ENCODE measurements around the gene ROBO4.

DNA sequence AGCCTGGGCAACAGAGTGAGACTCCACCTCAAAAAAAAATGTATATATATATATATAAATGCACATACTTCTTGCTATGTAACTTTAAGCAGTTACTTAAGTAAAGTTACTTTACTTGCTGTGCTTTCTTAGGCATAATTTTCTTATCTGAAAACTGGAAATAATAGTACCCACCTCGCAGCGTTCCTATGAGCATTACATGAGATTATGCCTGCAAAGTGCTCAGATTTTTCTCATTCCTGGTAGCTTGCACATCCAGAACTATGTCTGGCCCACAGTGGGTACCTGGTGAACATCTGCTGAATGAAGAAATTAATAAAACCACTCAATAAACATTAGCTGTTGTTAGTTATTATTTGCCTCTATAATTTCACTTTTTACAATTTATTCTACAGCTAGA, 38.5 kb downstream of the ROBO4 start:
- TF ChIP-seq, protein P1, sequence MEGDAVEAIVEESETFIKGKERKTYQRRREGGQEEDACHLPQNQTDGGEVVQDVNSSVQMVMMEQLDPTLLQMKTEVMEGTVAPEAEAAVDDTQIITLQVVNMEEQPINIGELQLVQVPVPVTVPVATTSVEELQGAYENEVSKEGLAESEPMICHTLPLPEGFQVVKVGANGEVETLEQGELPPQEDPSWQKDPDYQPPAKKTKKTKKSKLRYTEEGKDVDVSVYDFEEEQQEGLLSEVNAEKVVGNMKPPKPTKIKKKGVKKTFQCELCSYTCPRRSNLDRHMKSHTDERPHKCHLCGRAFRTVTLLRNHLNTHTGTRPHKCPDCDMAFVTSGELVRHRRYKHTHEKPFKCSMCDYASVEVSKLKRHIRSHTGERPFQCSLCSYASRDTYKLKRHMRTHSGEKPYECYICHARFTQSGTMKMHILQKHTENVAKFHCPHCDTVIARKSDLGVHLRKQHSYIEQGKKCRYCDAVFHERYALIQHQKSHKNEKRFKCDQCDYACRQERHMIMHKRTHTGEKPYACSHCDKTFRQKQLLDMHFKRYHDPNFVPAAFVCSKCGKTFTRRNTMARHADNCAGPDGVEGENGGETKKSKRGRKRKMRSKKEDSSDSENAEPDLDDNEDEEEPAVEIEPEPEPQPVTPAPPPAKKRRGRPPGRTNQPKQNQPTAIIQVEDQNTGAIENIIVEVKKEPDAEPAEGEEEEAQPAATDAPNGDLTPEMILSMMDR (IDR thresholded peaks at IDR 0.05; ENCODE audit: insufficient read depth, low read depth, low read length): no peak
- no peak for TF ChIP-seq EZH2 (IDR thresholded peaks at IDR 0.05; ENCODE audit: insufficient read depth, low read length)
